SK-N-MC (cell line): ENCODE results near the gene ABHD1.
A peak's percentile ranks its signal among the peaks of the same experiment; 100 is the strongest.

Experiments used
- DNase-seq: peaks from one replicate; pipeline ENCODE4 v3.0.0-alpha.2; 2011; ENCODE audit warnings: low read depth, low spot score
- H3K27ac ChIP-seq: fragments of 200-600 bp; sonication (generic); 2 replicates; pipeline ENCODE4 v1.5.1; 2016; ENCODE audit warnings: mixed run types
- H3K36me3 ChIP-seq: fragments of 200-600 bp; sonication (generic); 2 replicates; pipeline ENCODE4 v1.6.1; 2017; ENCODE audit warnings: antibody characterized with exemption, low read length, mixed read lengths; ENCODE audit not compliant: insufficient read depth
- H3K4me3 ChIP-seq: fragments of 200-600 bp; sonication (generic); 2 replicates; pipeline ENCODE4 v1.5.1; 2016
- H3K9ac ChIP-seq: fragments of 200-600 bp; sonication (generic); 2 replicates; pipeline ENCODE4 v1.8.0; 2017; ENCODE audit warnings: mixed run types, mixed read lengths; ENCODE audit not compliant: insufficient read length
- H3K9me3 ChIP-seq: fragments of 200-600 bp; sonication (generic); 2 replicates; pipeline ENCODE4 v1.6.1; 2017; ENCODE audit warnings: low read depth, mild to moderate bottlenecking, antibody characterized with exemption, low read length, moderate library complexity, mixed read lengths
- EZH2 ChIP-seq: fragments of 200-600 bp; sonication (generic); IDR thresholded peaks from one replicate; pipeline ENCODE4 v1.6.1; 2017; ENCODE audit warnings: antibody characterized with exemption
- FOXP2 ChIP-seq: optimal IDR thresholded peaks from 2 replicates; pipeline ENCODE3; 2011; ENCODE audit warnings: mild to moderate bottlenecking, moderate library complexity; ENCODE audit not compliant: insufficient read depth; ENCODE audit errors: extremely low read length, control extremely low read depth
- POLR2AphosphoS5 ChIP-seq: IDR thresholded peaks from 2 replicates; pipeline ENCODE4 v1.6.1; 2012; ENCODE audit warnings: mild to moderate bottlenecking, low read depth, low read length, borderline replicate concordance

Gene ABHD1

GRCh38 chr2:27127883-27128667, 4.5 kb downstream of the ABHD1 start:
- DNase-seq, result no peak
- no peak for TF ChIP-seq POLR2AphosphoS5
- TF ChIP-seq EZH2, result no peak
- TF ChIP-seq FOXP2, result no peak
- Histone ChIP-seq H3K9me3 (no peaks in the 10 kb centered on the region), H3K36me3 (peaks cover 33% of the 10 kb centered on the region), H3K27ac (no peak overlapping the region), H3K4me3 (no peak overlapping the region), H3K9ac (no peak overlapping the region)

- no peak overlapping the region; the same call in 1 of the 2 replicates for H3K27ac ChIP-seq
- TF ChIP-seq EZH2 (no peak), FOXP2 (no peak), POLR2AphosphoS5 (peak; percentile 16; the same call in 1 of the 2 replicates)
- no peak for DNase-seq
- H3K36me3 ChIP-seq, result peaks cover 36% of the 10 kb centered on the region
- no peaks in the 10 kb centered on the region for H3K9me3 ChIP-seq
- H3K9ac ChIP-seq, result no peak overlapping the region
- no peak overlapping the region for H3K4me3 ChIP-seq
Measured at GRCh38 chr2:27128668-27129571, 5.3 kb downstream of the ABHD1 start.

GRCh38 chr2:27130396-27130795, 6.8 kb downstream of the ABHD1 start:
- H3K27ac ChIP-seq, result no peak overlapping the region
- no peak for TF ChIP-seq EZH2
- no peak for TF ChIP-seq FOXP2
- no peak for TF ChIP-seq POLR2AphosphoS5
- DNase-seq, result no peak
- H3K9ac ChIP-seq, result no peak overlapping the region
- H3K36me3 ChIP-seq, result peaks cover 36% of the 10 kb centered on the region
- no peak overlapping the region for H3K4me3 ChIP-seq
- H3K9me3 ChIP-seq, result no peaks in the 10 kb centered on the region

GRCh38 chr2:27131429-27131828, 7.8 kb downstream of the ABHD1 start:
- Histone ChIP-seq H3K9ac (no peak overlapping the region), H3K36me3 (peaks cover 36% of the 10 kb centered on the region), H3K4me3 (no peak overlapping the region), H3K9me3 (no peaks in the 10 kb centered on the region), H3K27ac (no peak overlapping the region)
- TF ChIP-seq POLR2AphosphoS5, result no peak
- TF ChIP-seq EZH2, result no peak
- no peak for TF ChIP-seq FOXP2
- no peak for DNase-seq

- TF ChIP-seq FOXP2 (no peak), POLR2AphosphoS5 (no peak), EZH2 (no peak)
- no peak overlapping the region for H3K27ac ChIP-seq
- H3K36me3 ChIP-seq, result peaks cover 36% of the 10 kb centered on the region
- DNase-seq, result no peak
- H3K9ac ChIP-seq, result peak overlapping the region; percentile 96
- H3K9me3 ChIP-seq, result no peaks in the 10 kb centered on the region
- H3K4me3 ChIP-seq, result peak overlapping the region; percentile 99
Measured at GRCh38 chr2:27133195-27133875, 9.7 kb downstream of the ABHD1 start.

GRCh38 chr2:27133905-27134780, 10.5 kb downstream of the ABHD1 start, which contains the start of gene PREB:
TSS of gene PREB (minus strand) at chr2:27134636. CDS start at chr2:27134421, 215 bp downstream.
- peak within 1 kb of the TSS; percentile 96 for H3K9ac ChIP-seq
- no peaks in the 10 kb centered on the region for H3K9me3 ChIP-seq
- peak within 1 kb of the TSS; percentile 54; the same call in 1 of the 2 replicates for H3K27ac ChIP-seq
- H3K4me3 ChIP-seq, result peak within 1 kb of the TSS; percentile 99
- peak; percentile 88 for TF ChIP-seq POLR2AphosphoS5
- TF ChIP-seq FOXP2, result peak; percentile 75
- TF ChIP-seq EZH2, result no peak
- peak; percentile 48 for DNase-seq
- peaks cover 36% of the 10 kb centered on the region for H3K36me3 ChIP-seq
